ENCODE data around the gene PARD3.

GRCh38 chr10:34812771-34813170 is 2.3 kb downstream of the PARD3 start:
- TF ChIP-seq CTCF (conservative IDR thresholded peaks at IDR 0.05) (no peak), EZH2 (IDR thresholded peaks at IDR 0.05; ENCODE audit: low read depth) (no peak)
